HepG2 (cell line): ENCODE measurements around the gene TEAD1. TPM values are rescaled to one million over a fixed set of nuclear protein-coding genes. Genes with fewer than 3 reads are reported as not detected.
A peak's percentile ranks its signal among the peaks of the same experiment; 100 is the strongest.

Experiments used
- CHD2 ChIP-seq: IDR thresholded peaks from 2 replicates; pipeline ENCODE4 v1.6.1; 2011; ENCODE audit warnings: low read depth, low read length, improper control_type of control experiment
- KIAA2018 ChIP-seq: sonication (generic); formaldehyde crosslinking; IDR thresholded peaks from 2 replicates; pipeline ENCODE4 v1.5.0; 2020; ENCODE audit warnings: mild to moderate bottlenecking, missing genetic modification reagents, borderline replicate concordance
- MAF1 ChIP-seq: sonication (generic); formaldehyde crosslinking; IDR thresholded peaks from 2 replicates; pipeline ENCODE4 v1.5.0; 2020; ENCODE audit warnings: missing genetic modification reagents, borderline replicate concordance
- PHF21A ChIP-seq: sonication (generic); formaldehyde crosslinking; IDR thresholded peaks from 2 replicates; pipeline ENCODE4 v1.5.0; 2020; ENCODE audit warnings: mild to moderate bottlenecking, missing genetic modification reagents
- POLR2A ChIP-seq, 2 experiments: IDR thresholded peaks; 2 replicates each; pipeline ENCODE4 v1.6.1; 2011; ENCODE audit warnings: low read depth in 2 of 2, low read length in 2 of 2, mild to moderate bottlenecking in 1 of 2, moderate library complexity in 1 of 2; ENCODE audit not compliant: insufficient read depth in 1 of 2
- STAG1 ChIP-seq: sonication (generic); formaldehyde crosslinking; IDR thresholded peaks from 2 replicates; pipeline ENCODE4 v1.4.0; 2020; ENCODE audit warnings: missing genetic modification reagents
- ZBTB1 ChIP-seq: sonication (generic); formaldehyde crosslinking; IDR thresholded peaks from 2 replicates; pipeline ENCODE4 v1.4.0; 2020; ENCODE audit warnings: missing genetic modification reagents, borderline replicate concordance
- ZBTB2 ChIP-seq: sonication (generic); formaldehyde crosslinking; IDR thresholded peaks from 2 replicates; pipeline ENCODE4 v1.8.0; 2022; ENCODE audit warnings: low read depth, missing genetic modification reagents
- ZBTB20 ChIP-seq: sonication (generic); formaldehyde crosslinking; IDR thresholded peaks from 2 replicates; pipeline ENCODE4 v1.8.1; 2023; ENCODE audit warnings: missing genetic modification reagents, low read depth, mild to moderate bottlenecking, borderline replicate concordance
- ZFP41 ChIP-seq: sonication (generic); formaldehyde crosslinking; IDR thresholded peaks from 2 replicates; pipeline ENCODE4 v1.4.0; 2020; ENCODE audit warnings: mild to moderate bottlenecking, missing genetic modification reagents, borderline replicate concordance
- ZNF280B ChIP-seq: sonication (generic); formaldehyde crosslinking; IDR thresholded peaks from 2 replicates; pipeline ENCODE4 v1.5.0; 2020; ENCODE audit warnings: missing genetic modification reagents, mild to moderate bottlenecking, borderline replicate concordance
- ZNF710 ChIP-seq: sonication (generic); formaldehyde crosslinking; IDR thresholded peaks from 2 replicates; pipeline ENCODE4 v1.5.0; 2020; ENCODE audit warnings: mild to moderate bottlenecking, missing genetic modification reagents, borderline replicate concordance
- ZNF768 ChIP-seq: sonication (generic); formaldehyde crosslinking; IDR thresholded peaks from 2 replicates; pipeline ENCODE4 v1.4.0; 2020; ENCODE audit warnings: missing genetic modification reagents
- ZSCAN21 ChIP-seq: sonication (generic); formaldehyde crosslinking; IDR thresholded peaks from 2 replicates; pipeline ENCODE4 v1.8.0; 2022; ENCODE audit warnings: mild to moderate bottlenecking, missing genetic modification reagents, moderate library complexity, borderline replicate concordance
- ZSCAN25 ChIP-seq: sonication (generic); formaldehyde crosslinking; IDR thresholded peaks from 2 replicates; pipeline ENCODE4 v1.8.0; 2022; ENCODE audit warnings: mild to moderate bottlenecking, missing genetic modification reagents
- ZZZ3 ChIP-seq: sonication (generic); formaldehyde crosslinking; IDR thresholded peaks from 2 replicates; pipeline ENCODE4 v1.4.0; 2020; ENCODE audit warnings: missing genetic modification reagents, mild to moderate bottlenecking, borderline replicate concordance
- polyA plus RNA-seq, 8 experiments: library from polyadenylated mRNA; depleted of rRNA in 3 of 8; stranded (reverse) in 7 of 8; unstranded in 1 of 8; fragments of >200 nt; fragmentation: Illumina TruSeq in 4 of 8; extraction: Trizol in 4 of 8; gene quantifications; 2 replicates each; pipeline versions ENCODE4 v1.2.1 to v1.2.3, GENCODE V29; 2011 to 2016; ENCODE audit warnings: low read depth in 4 of 8, missing spikeins in 1 of 8, mixed read lengths in 1 of 8; ENCODE audit not compliant: insufficient read depth in 1 of 8
- total RNA-seq, 5 experiments: library from RNA; depleted of rRNA; stranded (reverse); fragments of >200 nt; fragmentation: Illumina TruSeq; extraction: Trizol; gene quantifications; 2 replicates each; pipeline ENCODE4 v1.2.3, GENCODE V29; 2016; ENCODE audit warnings: low read depth in 1 of 5

The TEAD1 gene
- total and polyA plus RNA-seq, 2 of the 13 experiments (the other 11 are each of a cell fraction or from before 2014, with no cell fraction given), result 20.1 to 30.5 TPM

DNA sequence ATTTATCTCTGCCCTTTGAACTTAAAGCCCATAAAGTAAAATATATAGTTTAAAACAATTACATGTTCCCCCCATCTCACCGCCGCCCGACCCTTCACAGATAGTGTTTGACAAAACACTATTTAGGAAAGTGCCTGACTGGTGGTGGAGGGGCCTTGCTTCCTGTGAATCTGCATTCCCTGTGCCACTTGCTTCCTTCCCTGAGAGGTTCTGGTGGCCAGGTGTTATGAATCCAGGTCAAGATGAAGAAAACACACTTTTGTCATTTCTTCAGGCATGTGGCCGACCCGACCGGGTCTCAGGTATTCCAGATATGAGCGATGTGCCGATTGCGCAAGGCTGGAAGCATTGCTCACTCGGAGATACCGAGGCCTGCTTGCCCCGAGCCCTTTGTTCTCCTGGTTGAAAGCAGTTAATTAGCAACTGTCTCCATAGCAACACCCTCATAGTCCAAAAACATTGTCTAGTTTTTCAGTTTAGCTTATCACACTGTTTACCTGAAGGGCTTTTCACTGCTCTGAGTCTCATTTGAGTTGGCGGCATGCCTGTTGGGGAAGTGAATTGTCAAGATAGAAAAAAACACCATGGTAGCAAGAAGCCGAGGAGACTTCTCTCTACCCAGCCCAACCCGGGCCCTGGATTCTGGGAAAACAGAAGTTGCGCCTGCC is 128.3 kb downstream of the TEAD1 start (continued):
- TF ChIP-seq ZNF768, result no peak
- peak; percentile 70; the same call in 1 of the 2 replicates for TF ChIP-seq ZSCAN21
- no peak for TF ChIP-seq STAG1 (CRISPR knock-in tag)
- TF ChIP-seq ZNF280B, result no peak
- peak; percentile 90 for TF ChIP-seq PHF21A (CRISPR knock-in tag)
- TF ChIP-seq ZNF710 (CRISPR knock-in tag), result peak; percentile 99
- no peak for TF ChIP-seq ZBTB2
- TF ChIP-seq ZFP41 (CRISPR knock-in tag), result no peak
- TF ChIP-seq ZBTB20 (CRISPR knock-in tag), result peak; percentile 89; the same call in 1 of the 2 replicates
- no peak for TF ChIP-seq ZZZ3 (CRISPR knock-in tag)
- TF ChIP-seq CHD2, result 0 out of 2 replicates have a peak, but pooled peaks have one; percentile 26
- TF ChIP-seq POLR2A (IDR thresholded peaks at IDR 0.05; ENCODE audit: insufficient read depth in 1 of 2, low read depth in 2 of 2, low read length in 2 of 2), result peak in 1 of 2 experiments; percentile 57; a peak in 1 of 4 replicates
- no peak for TF ChIP-seq MAF1 (CRISPR knock-in tag)
- TF ChIP-seq ZSCAN25 (CRISPR knock-in tag), result no peak
- TF ChIP-seq ZBTB1, result no peak
- TF ChIP-seq KIAA2018, result no peak
